ENCODE results near the gene MTMR1.

- TF ChIP-seq POLR2A (IDR thresholded peaks at IDR 0.05; ENCODE audit: low read length) (no peak), GATA1 (IDR thresholded peaks at IDR 0.05; ENCODE audit: low read depth, low read length) (no peak)
Observed at GRCh38 chrX:150676221-150676620, 17.0 kb upstream of the MTMR1 start.

Measured in erythroblast (primary cell).